GM12865 (cell line): Measurements from ENCODE around the gene SNRNP40.

Experiments used
- DNase-seq: peaks from one replicate; pipeline ENCODE4 v3.0.0; 2010; ENCODE audit warnings: low read depth
- H3K4me3 ChIP-seq: 2 replicates; pipeline ENCODE4 v1.5.1; 2011; ENCODE audit warnings: mild to moderate bottlenecking, low read depth, low read length, control low read depth
- CTCF ChIP-seq: IDR thresholded peaks from 2 replicates; pipeline ENCODE4 v1.5.1; 2011; ENCODE audit warnings: low read length, control low read depth, low read depth, inconsistent platforms; ENCODE audit not compliant: insufficient read depth; ENCODE audit errors: missing control alignments

SNRNP40 gene

GRCh38 chr1:31234123-31234708 is 62.4 kb downstream of the SNRNP40 start:
- no peak for TF ChIP-seq CTCF
- no peak for DNase-seq

GRCh38 chr1:31232689-31233088 is 63.9 kb downstream of the SNRNP40 start:
- no peak overlapping the region for H3K4me3 ChIP-seq
- TF ChIP-seq CTCF = no peak
- DNase-seq = no peak

More at GRCh38 chr1:31234123-31234708, 62.4 kb downstream of the SNRNP40 start:
- H3K4me3 ChIP-seq = no peak overlapping the region

DNA sequence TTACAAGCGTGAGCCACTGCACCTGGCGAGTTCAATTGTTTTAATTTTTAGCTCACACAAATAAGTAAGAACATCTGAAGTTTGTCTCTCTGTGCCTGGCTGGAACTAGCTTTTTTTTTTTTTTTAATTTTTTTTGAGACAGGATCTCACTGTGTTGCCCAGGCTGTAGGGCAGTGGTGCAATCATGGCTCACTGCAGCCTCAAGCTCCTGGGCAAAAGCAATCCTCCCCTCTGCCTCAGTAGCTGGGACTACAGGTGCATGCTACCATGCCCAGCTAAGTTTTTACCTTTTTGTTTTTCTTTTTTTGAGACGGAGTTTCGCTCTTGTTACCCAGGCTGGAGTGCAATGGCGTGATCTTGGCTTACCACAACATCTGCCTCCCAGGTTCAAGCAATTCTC is 64.8 kb downstream of the SNRNP40 start:
- TF ChIP-seq CTCF = no peak
- no peak overlapping the region for H3K4me3 ChIP-seq
- DNase-seq = no peak

- DNase-seq = no peak
- no peak for TF ChIP-seq CTCF
- H3K4me3 ChIP-seq = no peak overlapping the region
Observed at GRCh38 chr1:31230378-31230777, 66.2 kb downstream of the SNRNP40 start.

DNA sequence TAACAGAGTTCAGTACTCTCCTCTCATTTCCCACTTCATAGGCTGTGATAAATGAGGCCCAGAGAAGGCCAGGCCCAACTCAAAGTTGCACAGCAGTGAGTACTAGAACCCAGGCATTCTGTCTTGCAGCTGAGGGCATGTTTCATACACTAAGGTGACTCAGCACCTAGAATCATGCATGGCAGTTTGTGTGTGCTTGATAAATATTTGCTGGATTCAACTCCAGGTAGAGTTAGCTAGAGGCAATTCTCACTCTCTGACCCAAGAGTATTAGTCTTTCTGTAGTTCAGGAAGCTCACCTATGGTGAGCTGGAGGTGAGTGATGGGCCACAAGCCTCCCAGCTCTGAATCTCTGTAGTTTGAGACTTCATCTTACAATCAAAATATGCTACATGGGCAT is 67.6 kb downstream of the SNRNP40 start:
- no peak for TF ChIP-seq CTCF
- H3K4me3 ChIP-seq = no peak overlapping the region
- DNase-seq = no peak

- no peak for DNase-seq
- H3K4me3 ChIP-seq = no peak overlapping the region
- TF ChIP-seq CTCF = no peak
Observed at GRCh38 chr1:31227891-31228568, 68.6 kb downstream of the SNRNP40 start.

DNA sequence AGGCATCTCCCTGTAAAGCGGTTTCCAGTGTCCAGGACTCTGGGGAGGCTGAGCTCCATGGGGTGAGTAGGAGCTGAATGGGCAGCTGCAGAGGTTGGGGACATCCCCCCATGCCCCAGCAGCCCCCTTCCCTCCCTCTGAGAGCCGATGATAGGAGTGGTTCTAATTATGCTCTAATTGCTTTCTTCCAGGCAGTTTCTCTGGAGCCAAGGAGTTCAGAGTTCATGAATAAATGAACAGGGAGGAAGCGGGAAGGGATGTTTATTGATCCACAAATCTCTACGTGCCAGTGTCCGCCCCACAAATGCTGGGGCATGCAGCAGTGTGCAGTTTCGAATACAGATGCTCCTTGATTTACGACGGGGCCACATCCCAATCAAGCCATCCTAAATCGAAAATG is 72.5 kb downstream of the SNRNP40 start:
- TF ChIP-seq CTCF = no peak
- no peak for DNase-seq
- H3K4me3 ChIP-seq = no peak overlapping the region
